Stimulated activated naive CD4-positive, alpha-beta T cell treated with Interleukin-2 at 50 U/mL for 16 hours (primary cell): ENCODE results near the gene FGFR4.
"Not testable (repeated sequence)": the region's sequence is repeated elsewhere in the genome, so short reads cannot be mapped to it uniquely, and the experiment has no call there.

ENCODE experiments used
- DNase-seq: peaks from one replicate; lab custom pipeline; 2025; lab: John Stamatoyannopoulos, UW

Gene FGFR4

DNA sequence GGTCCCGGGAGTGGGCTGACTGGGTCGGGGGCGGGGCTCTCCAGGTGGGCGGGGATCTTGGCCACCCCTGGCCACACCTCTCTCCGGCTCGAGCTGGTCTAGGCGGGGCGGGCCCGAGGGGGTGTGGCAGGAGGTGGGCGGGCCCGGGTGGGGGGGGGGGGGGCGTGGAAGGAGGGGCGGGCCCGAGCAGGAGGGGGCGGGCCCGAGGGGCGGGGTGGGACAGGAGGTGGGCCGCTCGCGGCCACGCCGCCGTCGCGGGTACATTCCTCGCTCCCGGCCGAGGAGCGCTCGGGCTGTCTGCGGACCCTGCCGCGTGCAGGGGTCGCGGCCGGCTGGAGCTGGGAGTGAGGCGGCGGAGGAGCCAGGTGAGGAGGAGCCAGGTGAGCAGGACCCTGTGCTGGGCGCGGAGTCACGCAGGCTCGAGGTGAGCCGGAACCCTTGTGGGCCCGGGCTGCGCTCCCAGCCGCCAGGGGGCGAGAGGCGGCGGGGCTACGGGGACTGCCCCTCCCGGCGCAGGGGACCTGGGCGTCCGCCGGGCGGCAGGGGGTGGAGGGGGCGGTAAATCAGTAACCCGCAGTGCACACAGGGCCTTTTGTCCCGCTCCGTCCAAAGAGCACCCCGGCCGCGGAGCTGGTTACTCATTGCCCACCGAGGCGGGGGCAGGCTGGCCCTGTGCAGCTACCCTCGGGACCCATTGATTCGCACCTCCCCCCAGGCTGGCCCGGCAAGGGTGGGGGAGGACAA is at the start of gene FGFR4:
Gene FGFR4, plus strand, starts transcription at position 262 of the 744 bp plus-strand sequence. CDS start 2,688 bp downstream, outside the sequence.
- DNase-seq, result peak; percentile 59

DNA sequence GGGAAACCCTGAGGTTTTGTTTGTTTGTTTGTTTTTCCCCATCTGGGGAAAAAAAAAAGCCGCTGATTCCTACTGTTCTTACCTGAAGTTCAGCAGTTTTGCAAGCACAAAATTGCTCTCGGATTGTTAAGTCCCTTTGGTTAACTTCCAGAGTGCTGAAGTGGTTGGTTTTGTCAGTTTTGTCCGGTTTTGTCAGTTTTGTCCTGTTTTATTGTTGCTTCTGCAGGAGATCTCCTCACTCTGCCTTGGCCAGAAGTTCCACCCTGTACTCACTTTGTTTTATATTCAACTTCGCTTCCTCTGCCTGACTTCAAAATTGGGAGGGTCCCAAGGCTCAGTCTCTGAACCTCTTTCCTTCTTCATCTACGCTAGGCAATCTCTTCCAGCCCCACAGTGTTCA is 49.8 kb upstream of the FGFR4 start:
- DNase-seq, result no peak

DNA sequence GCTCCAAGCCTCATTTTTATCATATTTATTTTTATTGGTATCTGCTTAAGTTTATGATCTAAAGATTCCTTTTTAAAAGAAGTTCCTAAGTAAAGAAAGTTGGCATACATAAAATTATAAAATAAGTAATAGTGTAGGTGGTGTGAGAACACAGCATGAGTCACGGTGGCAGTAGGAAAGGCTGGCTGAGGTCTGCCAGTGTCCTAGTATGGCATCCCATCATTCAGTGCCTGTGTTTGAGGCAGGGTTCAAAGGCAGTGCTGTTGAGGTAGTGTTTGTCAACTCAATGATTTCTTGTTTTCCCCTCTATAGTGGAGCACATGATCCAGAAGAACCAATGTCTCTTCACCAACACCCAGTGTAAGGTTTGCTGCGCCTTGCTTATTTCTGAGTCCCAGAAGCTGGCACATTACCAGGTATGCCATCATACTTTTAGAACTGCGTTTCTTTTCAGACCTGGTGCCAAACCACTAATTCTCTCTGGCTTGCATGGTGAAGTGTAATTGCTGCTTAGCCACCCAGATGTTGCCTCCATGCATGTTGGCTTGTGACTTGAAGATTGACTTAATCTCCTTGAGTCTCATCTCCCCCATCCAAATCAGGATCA is 45.8 kb upstream of the FGFR4 start:
- no peak for DNase-seq

DNA sequence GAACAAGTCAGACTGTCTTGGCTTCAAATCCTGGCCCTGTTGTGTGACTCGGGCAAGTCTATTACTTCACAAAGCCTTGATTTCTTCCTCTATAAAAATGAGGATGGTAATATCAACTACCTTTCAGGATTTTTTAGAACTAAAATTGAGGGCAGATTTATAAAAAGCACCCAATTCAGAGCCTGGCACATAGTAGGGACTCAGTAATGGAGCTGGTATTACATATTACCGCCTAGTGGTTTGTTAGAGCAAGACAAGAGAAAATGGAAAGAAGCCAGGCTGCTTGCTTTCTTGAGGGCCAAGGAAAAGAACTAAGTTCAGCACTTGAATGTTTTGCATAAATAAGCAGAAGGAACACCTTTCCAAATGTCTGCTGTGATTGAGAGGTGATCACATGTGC is 44.8 kb upstream of the FGFR4 start:
- DNase-seq, result no peak

DNA sequence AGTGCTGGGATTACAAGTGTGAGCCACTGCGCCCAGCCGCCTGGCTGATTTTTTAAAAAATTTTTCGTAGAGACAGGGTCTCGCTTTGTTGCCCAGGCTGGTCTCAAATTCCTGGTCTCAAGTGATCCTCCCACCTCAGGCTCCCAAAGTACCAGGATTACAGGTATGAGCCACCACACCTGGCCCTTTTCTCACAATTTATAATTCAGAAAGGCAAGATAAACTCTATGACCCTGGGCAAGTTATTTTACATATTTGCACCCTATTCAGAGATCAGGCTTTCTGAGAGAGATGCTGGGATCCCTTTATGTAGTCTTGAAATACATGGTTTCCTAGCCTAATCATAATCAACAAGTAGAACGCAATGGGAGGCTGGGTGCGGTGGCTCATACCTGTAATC is 43.6 kb upstream of the FGFR4 start:
- no peak for DNase-seq

DNA sequence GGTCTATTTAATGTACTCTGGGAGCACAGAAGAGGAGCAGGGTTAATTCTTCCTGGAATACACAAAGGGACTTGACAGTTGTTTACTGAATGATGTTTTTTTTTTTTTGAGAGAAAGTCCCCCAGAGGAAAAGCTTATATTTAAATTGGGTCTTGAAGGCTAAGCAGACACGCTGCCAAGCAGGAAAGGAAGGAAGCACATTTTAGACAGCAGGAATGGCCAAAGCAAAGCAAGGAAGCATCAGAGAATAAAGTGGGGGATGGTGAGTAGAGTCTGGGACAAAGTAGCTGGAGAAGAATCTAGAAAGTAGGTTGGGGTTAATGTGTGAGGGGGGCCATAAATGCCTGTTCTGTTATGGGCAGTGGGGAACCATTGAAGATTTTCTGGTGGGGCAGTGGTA is 42.8 kb upstream of the FGFR4 start:
- DNase-seq, result no peak

DNA sequence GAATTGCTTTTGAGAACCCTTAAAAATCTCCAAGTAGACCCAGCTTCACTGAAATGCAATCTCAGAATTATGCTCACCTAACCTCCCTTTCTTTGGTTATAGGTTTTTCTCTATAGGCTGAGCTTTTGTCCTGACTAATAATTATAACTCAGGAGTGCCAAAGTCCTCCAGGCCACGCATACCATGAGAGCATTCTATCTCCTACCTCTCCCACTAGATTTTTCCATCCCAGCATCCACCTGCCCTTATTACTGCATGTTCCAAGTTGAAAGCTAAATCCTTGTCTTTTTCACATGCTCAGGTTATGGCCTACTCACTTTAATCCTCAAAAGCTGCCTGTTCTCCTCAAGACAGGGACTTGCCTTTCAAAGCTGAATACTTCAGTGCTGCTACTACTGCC is 42.1 kb upstream of the FGFR4 start:
- no peak for DNase-seq

DNA sequence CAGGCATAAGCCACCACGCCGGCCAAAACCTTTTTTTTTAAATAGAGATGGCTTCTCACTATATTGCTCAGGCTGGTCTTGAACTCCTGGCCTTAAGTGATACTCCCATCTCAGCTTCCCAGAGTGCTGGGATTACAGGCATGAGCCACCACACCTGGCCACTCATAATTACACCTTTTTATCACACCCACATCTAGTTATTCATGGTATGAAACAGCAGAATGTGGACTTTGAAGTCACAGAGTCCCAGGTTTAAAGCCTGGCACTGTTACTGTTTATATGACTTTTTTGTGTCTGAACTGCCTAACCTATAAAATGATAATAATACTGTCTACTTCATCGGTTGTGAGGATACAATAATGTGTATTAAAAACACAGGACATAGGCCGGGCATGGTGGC is 41.1 kb upstream of the FGFR4 start:
- no peak for DNase-seq

DNA sequence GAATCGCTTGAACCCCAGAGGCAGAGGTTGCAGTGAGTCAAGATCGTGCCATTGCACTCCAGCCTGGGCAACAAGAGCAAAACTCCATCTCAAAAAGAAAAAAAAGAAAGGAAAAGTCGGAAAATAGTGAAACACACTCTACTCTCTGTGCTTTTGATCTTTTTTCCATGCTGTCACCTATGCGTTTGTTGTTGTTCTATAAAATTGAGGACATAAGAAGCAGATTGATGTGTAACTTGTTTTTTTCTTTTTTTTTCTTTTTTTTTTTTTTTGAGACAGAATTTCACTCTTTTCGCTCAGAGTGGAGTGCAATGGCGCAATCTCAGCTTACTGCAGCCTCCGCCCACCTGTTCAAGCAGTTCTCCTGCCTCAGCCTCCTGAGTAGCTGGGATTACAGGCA is 38.2 kb upstream of the FGFR4 start:
- DNase-seq, result not testable (repeated sequence)

DNA sequence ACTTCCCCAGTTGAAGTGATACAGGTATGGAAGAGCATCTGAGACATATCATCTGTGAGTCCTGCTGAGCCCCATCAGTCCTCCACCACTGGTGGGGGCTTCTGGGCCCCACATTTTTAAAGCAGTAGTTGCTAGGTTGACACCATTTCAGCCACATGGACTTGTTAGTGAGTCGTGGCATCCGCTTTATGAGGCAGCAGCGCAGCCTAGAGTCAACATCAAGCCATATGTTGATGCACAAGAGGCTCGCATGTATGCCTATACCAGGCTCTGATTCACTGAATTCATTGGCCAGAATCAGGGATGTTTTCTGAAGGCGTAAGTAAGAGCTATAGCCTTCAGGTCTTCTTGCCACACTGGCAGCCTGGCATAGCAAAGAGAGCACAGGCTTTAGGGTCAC is 37.4 kb upstream of the FGFR4 start:
- DNase-seq, result no peak

DNA sequence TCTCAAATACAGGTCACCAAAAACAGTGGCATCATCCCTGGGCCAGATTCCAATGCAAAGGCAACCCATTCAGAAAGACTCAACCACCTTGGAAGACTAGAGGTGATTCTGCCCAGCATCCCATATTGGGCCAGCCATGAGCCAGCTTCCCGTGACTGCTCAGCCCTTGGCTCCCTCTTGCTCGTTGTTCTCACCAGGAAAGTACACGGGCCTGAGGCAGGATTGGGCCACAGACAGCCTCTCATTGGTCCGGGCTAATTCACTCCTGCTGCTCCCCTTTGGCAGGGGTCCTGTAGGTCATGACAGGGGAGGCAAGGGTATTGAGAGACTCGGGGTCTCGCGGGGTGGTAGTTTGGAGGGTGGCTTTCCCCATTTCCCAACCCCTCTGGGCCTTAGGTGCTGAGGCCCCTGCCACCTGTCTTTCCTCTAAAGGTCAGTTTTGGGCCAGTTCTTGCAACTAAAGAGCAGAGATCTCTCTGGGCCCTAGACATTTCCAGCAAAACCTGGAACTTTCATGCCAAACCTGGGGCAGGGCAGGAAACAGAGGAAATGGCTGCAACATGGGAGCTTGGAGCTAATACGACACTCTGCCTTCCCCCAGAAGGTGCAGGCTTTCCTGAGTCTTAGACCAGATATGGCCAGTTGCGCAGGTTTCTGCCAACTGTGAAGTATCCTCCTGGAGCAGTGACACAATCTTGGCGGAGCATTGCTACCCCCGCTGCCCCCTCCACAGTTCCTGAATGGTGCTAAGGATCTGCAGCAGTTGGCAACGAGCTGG is 22.0 kb upstream of the FGFR4 start:
- DNase-seq, result no peak

DNA sequence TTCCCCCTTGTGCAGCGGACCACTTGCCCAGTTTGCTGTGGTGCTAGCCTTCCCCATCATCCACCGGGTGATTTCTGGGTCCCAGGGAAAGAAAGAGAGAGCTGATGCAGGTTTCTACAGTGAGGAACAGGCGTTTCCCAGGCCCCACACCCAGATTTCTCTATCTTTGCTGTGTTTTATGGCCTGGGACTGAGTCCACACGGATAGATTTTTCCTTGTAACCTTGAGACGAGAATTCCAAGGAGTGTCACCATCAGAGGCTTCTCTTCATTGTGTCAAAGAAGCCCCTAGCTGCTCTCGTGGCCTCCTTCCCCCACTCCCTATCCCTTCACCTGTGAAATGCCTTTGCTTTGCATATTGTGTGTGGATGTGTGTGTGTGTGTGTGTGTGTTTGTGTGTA is 21.2 kb upstream of the FGFR4 start:
- no peak for DNase-seq

DNA sequence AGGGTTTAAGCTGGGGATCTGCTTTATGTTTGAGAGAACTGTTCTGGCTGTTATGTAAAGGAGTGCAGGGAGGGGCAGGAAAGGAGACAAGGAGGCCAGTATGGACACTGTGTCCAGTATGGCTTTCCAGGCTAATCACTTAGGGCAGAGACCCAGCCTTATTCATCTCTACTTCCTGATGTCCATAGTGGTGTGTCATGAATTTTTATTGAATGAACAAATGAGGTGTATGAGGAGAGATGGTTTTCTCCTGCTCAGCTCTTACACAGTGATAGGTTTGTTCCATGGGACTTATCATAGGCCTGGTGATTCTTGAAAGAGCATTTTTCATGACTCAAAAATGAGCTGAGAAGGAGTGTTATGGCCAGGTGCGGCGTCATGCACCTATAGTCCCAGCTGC is 20.5 kb upstream of the FGFR4 start:
- DNase-seq, result no peak

DNA sequence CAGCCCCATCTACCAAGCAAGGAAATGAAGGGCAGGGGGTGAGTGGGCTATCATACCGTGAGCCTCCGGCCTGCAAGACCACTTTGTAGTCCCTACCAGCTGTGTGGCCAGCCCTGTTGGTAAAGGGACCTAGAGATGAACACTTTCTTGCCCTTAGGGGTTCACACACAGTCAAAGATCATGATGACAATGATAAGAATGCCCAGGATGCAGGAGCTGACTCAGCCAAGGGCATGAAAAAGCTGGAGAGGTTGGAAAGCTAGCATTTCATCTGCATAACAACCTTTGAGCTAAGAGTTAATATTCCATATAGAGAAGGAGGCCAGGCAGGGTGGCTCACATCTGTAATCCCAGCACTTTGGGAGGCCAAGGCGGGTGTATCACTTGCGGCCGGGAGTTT is 19.2 kb upstream of the FGFR4 start:
- DNase-seq, result no peak

DNA sequence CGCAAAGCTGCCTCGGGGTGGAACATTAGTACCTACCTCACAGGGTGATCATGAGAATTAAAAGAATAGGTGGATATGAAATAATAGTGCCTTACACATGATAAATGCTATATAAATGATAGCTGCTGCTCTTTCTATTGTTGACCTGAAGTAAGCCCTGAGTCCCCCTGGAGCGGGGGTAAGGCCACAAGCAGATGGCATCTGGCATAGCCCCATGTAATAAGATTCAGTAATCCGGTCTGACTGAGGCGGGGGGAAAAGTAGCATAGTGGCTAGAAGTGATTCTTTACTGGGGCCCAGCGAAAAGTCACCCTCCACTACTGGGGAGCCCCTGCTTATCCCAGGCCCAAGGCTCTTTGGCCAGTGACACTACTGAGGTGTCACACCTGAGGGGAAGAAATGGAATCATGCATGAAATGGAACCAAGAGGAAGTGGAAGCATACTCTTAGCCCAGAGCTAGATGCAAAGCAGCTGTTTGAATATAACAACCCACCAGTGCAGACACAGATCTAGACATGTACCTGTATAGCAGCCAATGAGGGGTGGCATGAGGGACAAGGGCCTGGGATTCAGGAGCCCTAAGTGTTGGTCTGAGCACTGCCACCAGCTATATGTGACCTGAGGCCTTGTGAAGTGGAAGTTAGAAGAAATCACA is 16.1 kb upstream of the FGFR4 start:
- DNase-seq, result no peak

DNA sequence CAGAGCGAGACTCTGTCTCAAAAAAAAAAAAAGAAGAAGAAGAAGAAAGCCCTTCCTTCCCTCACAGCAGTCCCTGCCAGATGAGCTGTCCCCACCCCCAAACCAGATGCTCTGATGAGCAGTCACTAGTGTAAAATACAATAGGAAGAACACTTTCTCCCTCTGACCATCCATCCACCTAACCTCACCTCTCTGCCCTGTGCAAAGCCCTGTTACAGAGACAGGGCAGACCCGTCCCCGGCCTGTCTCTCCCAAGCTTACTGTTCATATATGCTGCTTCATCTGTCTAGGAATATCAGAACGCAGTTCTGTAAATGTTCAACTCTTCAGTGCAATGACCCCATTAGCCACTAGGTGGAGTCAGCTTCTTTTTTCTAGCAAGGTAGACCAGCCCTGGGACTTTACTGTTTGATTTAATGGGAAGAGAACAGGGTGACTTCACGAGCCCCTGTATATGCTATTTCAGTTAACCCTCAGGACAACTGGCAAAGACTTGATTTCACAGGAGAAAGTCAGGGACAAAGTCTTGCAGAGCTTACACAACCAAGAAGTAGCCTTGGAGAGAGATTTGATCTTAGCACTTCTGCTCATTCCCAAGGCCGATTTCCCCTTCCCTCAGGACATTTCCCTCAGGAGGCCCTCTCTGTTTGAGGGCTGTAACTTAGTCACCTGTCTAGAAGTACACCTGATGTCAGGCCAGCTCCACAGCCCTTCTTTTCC is 14.9 kb upstream of the FGFR4 start:
- peak; percentile 39 for DNase-seq

DNA sequence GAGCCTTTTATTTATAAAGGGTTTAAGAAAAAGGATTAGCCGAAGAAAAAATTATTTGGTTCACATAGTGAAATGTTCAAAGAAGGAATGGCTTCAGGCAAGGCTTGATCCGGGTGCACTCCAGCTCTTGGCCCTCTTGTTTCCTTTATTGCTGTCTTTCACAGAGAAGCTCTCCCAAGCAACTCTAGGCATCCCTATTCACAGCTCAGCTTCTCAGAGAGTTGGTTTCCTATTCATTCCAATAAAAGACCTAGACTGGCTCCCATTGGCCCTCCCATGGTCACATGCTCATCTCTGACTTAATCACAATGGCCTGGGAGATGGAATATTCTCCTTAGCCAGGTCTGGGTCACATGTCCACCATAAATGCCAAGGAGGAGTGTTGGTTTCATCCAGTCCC is 9.4 kb upstream of the FGFR4 start:
- no peak for DNase-seq

DNA sequence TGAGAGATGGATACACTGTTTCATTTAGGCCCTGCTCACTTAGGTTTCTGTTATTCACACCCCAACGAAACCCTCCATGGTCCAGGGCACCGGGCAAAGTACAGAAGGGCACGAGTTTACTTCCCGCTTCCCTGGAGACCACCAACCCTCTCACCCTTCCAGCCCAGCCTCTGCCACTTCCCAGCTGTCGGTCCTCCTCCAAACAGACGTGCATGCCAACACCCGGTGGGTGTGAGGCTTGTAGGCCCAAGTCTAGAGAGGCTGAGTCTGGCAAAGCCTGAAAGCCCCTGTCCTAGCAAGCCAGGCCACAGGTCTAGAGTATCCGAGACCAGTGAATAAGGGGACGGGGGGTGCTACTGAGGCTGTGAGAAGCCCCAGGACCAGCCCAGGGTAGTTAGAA is 7.1 kb upstream of the FGFR4 start:
- DNase-seq, result no peak

DNA sequence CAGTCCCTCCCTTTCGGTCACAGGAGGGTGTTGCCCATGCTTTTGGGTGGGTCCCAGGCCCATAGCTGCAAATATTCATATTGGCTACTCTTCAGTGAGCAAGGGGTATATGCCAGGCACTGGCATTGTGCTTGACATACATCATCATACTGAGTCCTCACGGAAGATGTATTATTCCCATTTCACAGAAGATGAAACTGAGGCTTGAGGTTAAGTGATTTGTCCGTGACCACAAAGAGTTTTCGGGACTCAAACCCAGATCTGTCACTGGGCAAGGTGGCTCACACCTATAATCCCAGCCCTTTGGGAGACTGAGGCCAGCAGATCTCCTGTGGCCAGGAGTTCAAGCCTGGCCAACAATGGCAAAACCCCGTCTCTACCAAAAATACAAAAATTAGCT is 6.5 kb upstream of the FGFR4 start:
- no peak for DNase-seq

DNA sequence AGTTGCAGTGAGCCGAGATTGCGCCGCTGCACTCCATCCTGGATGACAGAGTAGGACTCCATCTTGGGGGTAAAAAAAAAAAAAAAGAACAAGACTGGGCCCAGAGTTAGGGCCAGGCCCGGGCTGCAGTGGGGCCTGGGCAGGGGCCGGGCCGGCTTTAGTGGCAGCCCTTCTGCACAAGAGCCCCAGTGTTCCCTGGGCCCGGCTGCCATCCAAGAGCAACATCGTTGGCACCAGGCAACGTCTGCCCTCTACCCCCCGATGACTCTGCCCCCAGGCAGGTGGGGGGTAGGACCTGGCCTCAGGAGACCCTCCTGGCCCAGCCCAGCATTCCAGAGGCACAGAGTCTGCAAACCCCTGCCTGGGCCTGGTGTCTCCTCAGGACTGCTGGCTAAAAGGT is 4.9 kb upstream of the FGFR4 start:
- no peak for DNase-seq

DNA sequence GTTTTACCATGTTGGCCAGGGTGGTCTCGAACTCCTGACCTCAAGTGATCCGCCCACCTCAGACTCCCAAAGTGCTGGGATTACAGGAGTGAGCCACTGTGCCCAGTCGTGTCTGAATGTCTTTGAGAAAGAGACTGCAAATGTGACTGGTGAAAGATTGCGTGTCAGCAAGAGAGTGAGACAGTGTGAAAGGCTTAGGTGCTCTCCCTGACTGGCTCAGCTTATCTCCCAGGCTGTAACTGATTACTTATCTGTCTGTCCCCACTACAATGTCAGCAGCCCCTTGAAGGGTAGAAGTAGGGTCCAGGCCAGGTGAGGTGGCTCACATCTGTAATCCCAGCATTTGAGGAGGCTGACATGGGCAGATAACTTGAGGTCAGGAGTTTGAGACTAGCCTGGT is 3.4 kb upstream of the FGFR4 start:
- no peak for DNase-seq

DNA sequence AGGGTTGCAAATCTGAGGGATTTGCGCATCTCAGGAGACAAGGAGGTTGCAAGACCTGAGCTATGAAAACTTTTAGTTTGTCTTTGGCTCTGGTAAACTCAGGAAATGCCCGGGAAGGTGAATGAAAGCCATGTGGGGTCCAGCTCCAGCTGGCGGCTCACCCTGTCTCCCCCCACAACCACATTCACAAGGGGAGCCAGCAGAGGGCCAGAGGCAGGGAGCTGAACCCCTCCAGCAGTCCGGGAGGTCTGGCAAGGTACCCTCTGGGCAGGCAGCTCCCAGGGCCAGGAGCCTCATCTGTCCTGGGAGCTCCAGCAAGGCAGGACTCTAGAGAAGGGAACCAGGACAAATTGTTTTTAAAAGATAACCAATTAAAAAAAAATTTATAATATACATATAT is 2.5 kb upstream of the FGFR4 start:
- DNase-seq, result no peak
